ENCODE measurements around the gene TNFSF13B. TPM values are rescaled to one million over a fixed set of nuclear protein-coding genes. Genes with fewer than 3 reads are reported as not detected.

TNFSF13B gene, protein sequence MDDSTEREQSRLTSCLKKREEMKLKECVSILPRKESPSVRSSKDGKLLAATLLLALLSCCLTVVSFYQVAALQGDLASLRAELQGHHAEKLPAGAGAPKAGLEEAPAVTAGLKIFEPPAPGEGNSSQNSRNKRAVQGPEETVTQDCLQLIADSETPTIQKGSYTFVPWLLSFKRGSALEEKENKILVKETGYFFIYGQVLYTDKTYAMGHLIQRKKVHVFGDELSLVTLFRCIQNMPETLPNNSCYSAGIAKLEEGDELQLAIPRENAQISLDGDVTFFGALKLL
- 2.5 TPM for total RNA-seq

DNA sequence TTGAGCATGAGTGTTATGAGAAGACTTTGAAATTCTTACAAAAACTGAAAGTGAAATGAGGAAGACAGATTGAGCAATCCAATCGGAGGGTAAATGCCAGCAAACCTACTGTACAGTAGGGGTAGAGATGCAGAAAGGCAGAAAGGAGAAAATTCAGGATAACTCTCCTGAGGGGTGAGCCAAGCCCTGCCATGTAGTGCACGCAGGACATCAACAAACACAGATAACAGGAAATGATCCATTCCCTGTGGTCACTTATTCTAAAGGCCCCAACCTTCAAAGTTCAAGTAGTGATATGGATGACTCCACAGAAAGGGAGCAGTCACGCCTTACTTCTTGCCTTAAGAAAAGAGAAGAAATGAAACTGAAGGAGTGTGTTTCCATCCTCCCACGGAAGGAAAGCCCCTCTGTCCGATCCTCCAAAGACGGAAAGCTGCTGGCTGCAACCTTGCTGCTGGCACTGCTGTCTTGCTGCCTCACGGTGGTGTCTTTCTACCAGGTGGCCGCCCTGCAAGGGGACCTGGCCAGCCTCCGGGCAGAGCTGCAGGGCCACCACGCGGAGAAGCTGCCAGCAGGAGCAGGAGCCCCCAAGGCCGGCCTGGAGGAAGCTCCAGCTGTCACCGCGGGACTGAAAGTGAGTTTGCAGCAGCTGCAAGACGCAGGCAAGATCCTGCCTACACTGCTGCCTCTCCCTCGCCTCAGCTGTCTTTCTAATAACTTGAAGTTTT is at the start of gene TNFSF13B:
Gene TNFSF13B (plus strand): TSS at position 118 of the 728 bp plus-strand sequence. CDS start 178 bp downstream, at position 296.

Small RNA genes lying within 50 kb of the gene (small RNA-seq; reads per million reads assigned to genes)
- gene RNA5SP39 (ENCODE audit: low replicate concordance) = not detected

Other genes starting within 250 kb of the TNFSF13B start
- 14.1 TPM for gene LIG4, start 54.2 kb upstream of the TNFSF13B start, total RNA-seq
- 17.2 TPM for gene ABHD13, start 51.3 kb upstream of the TNFSF13B start, total RNA-seq